Stomach (tissue), 9 donors: ENCODE data around the gene OSGEPL1. TPM values are rescaled to one million over a fixed set of nuclear protein-coding genes. Genes with fewer than 3 reads are reported as not detected.

ENCODE experiments used
- DNase-seq, 2 donors: peaks; one replicate each; pipeline versions ENCODE4 v3.0.0 to v3.0.0-alpha.2; 2013 to 2019
- H3K27ac ChIP-seq, 5 donors: fragments of 200-600 bp in 4 of 5; sonication (generic) in 4 of 5; one replicate each; pipeline ENCODE4 v1.5.1; 2013 to 2019; ENCODE audit warnings: mild to moderate bottlenecking in 1 of 5, moderate library complexity in 1 of 5
- H3K27me3 ChIP-seq, 3 donors: fragments of 200-600 bp; sonication (generic); one replicate each; pipeline ENCODE4 v1.5.1; 2017 to 2019; ENCODE audit warnings: mixed run types in 1 of 3
- H3K36me3 ChIP-seq, 4 donors: fragments of 200-600 bp; sonication (generic); 1 replicate in 3 of 4; 2 replicates in 1 of 4; pipeline ENCODE4 v1.5.1; 2016 to 2019
- H3K4me1 ChIP-seq, 4 donors: fragments of 200-600 bp; sonication (generic); one replicate each; pipeline ENCODE4 v1.5.1; 2016 to 2019
- H3K4me3 ChIP-seq, 4 donors: fragments of 200-600 bp; sonication (generic) in 3 of 4; one replicate each; pipeline ENCODE4 v1.5.1; 2016 to 2019; ENCODE audit warnings: mild to moderate bottlenecking in 1 of 4
- H3K9me3 ChIP-seq, 4 donors: fragments of 200-600 bp; sonication (generic); one replicate each; pipeline ENCODE4 v1.5.1; 2016 to 2019
- EP300 ChIP-seq: sonication (generic); formaldehyde crosslinking; IDR thresholded peaks from one replicate; pipeline ENCODE4 v1.6.1; 2017; ENCODE audit warnings: antibody characterized with exemption
- POLR2A ChIP-seq, 4 donors: fragments of 450-650 bp; IDR thresholded peaks; one replicate each; pipeline ENCODE4 v1.6.1; 2016; ENCODE audit warnings: antibody characterized with exemption in 4 of 4, control low read depth in 2 of 4, mild to moderate bottlenecking in 1 of 4, moderate library complexity in 1 of 4
- POLR2AphosphoS5 ChIP-seq, 3 donors: sonication (generic); formaldehyde crosslinking; IDR thresholded peaks; one replicate each; pipeline ENCODE4 v1.6.1; 2016; ENCODE audit warnings: antibody characterized with exemption in 3 of 3
- whole genome bisulfite sequencing, 5 donors: extraction: QIAGEN DNeasy Blood & Tissue Kit in 3 of 5; methylation state at CpG; one replicate each; pipeline versions ENCODE4 v1.1.5 to v1.1.7; 2013 to 2018; 5-methylcytosine and 5-hydroxymethylcytosine counted together
- intact Hi-C: fragments of 100-400 bp; cut with DNase I; formaldehyde crosslinking; loops from one replicate; pipeline ENCODE4 v1.15.1; 2023; ENCODE audit warnings: low total_unique reads
- polyA plus RNA-seq, 3 donors: library from polyadenylated mRNA; stranded (reverse); fragments of 200-250 nt; gene quantifications; one replicate each; pipeline ENCODE4 v1.2.3, GENCODE V29; 2013
- total RNA-seq, 5 donors: library from RNA; depleted of rRNA; stranded (reverse); fragments of >200 nt; gene quantifications; one replicate each; pipeline versions ENCODE4 v1.1.0 to v1.2.3, GENCODE V29; 2014 to 2016
- TF ChIP-seq, protein P1 (sequence below), 7 experiments: fragments of 450-650 bp in 4 of 7; fragments of 200-600 bp in 3 of 7; sonication (generic) in 3 of 7; IDR thresholded peaks; one replicate each; pipeline ENCODE4 v1.5.1; 2016 to 2019; ENCODE audit warnings: antibody characterized with exemption in 7 of 7, control low read depth in 2 of 7, mild to moderate bottlenecking in 1 of 7
- donor health status: healthy with polysubstance abuse.
- donor health status: Bipolar disorder and iron deficiency.
- donor health status: healthy.

OSGEPL1 gene
- total and polyA plus RNA-seq, 8 donors, result 1.3 to 9.0 (median 4.0) TPM; not detected in 1

DNA sequence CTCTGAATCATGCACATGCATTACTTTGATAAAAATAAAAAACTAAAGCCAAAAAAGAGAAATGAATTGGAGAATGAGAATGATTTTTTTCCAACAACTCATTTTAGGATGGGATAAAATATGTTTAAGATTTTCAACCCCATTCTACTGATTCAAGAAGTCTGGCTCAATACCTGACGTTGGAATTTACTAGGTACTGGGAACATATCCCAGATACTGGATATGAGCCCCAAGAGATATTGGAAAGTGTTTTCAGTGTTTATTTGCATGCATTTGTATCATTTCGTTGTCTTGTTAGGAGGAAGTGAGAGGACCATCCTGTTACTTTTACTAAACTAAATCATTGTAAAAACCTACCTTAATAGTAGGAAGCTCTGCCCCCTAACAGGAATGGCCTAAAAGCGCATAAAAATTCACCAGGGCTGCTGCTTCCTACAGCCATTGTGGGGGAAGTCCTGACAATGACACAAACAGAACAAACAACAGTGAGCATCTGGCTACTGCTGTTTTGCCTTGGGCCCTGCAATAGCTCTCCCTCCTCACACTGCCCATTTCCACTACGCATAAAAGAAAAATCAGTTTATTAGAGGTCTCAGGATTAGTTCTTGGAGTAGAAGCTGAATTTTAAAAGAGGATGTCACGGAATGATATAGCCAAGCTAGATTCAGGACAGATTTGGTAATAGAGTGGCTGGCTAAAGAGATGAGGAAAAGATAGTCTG, 52.9 kb downstream of the OSGEPL1 start:
- intact Hi-C loops, result no loop called here
- H3K4me3 ChIP-seq, result no peak overlapping the region
- peaks cover 0 to 34% (median 32%) of the 10 kb centered on the region in 4 donors for H3K36me3 ChIP-seq
- WGBS, 5 donors, result 88 to 93% (median 92%) methylated on average over 5 of the region's 5 CpGs
- no peaks in the 10 kb centered on the region for H3K27me3 ChIP-seq
- H3K4me1 ChIP-seq, result no peaks in the 10 kb centered on the region
- no peak overlapping the region for H3K27ac ChIP-seq
- no peaks in the 10 kb centered on the region for H3K9me3 ChIP-seq
- TF ChIP-seq, protein P1, sequence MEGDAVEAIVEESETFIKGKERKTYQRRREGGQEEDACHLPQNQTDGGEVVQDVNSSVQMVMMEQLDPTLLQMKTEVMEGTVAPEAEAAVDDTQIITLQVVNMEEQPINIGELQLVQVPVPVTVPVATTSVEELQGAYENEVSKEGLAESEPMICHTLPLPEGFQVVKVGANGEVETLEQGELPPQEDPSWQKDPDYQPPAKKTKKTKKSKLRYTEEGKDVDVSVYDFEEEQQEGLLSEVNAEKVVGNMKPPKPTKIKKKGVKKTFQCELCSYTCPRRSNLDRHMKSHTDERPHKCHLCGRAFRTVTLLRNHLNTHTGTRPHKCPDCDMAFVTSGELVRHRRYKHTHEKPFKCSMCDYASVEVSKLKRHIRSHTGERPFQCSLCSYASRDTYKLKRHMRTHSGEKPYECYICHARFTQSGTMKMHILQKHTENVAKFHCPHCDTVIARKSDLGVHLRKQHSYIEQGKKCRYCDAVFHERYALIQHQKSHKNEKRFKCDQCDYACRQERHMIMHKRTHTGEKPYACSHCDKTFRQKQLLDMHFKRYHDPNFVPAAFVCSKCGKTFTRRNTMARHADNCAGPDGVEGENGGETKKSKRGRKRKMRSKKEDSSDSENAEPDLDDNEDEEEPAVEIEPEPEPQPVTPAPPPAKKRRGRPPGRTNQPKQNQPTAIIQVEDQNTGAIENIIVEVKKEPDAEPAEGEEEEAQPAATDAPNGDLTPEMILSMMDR (IDR thresholded peaks at IDR 0.05), result no peak
- TF ChIP-seq POLR2AphosphoS5 (IDR thresholded peaks at IDR 0.05), result no peak
- no peak for TF ChIP-seq EP300
- no peak for TF ChIP-seq POLR2A (IDR thresholded peaks at IDR 0.05)
- DNase-seq, result no peak

DNA sequence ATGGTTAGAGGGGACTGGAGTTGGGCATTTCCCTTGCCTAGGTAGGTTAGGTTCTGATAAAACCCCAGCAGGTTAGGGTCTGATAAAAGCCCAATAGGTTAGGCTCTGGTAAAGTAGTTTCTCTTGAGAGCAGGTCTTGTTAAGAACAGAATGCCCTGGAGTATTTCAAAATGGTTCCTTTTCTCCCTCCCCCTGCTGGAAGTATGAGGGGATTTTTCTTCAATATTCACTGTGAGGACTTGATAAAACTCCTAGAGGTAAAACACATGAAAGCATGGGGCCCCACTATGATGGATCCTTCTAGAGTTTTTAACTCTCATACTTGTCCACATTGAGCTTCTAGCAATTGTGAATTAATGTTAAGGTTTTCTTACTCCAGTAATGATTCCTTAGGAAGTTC, 60.5 kb downstream of the OSGEPL1 start:
- Histone ChIP-seq H3K4me3 (no peak overlapping the region), H3K9me3 (no peaks in the 10 kb centered on the region), H3K36me3 (peaks cover 0 to 23% (median 19%) of the 10 kb centered on the region in 4 donors), H3K4me1 (peaks cover 0 to 7% (median 0%) of the 10 kb centered on the region in 4 donors), H3K27me3 (no peaks in the 10 kb centered on the region), H3K27ac (no peak overlapping the region)
- TF ChIP-seq POLR2AphosphoS5 (IDR thresholded peaks at IDR 0.05) (no peak), EP300 (no peak), POLR2A (IDR thresholded peaks at IDR 0.05) (no peak)
- TF ChIP-seq, protein P1 (IDR thresholded peaks at IDR 0.05), result no peak
- intact Hi-C loops, result no loop called here
- DNase-seq, result no peak

DNA sequence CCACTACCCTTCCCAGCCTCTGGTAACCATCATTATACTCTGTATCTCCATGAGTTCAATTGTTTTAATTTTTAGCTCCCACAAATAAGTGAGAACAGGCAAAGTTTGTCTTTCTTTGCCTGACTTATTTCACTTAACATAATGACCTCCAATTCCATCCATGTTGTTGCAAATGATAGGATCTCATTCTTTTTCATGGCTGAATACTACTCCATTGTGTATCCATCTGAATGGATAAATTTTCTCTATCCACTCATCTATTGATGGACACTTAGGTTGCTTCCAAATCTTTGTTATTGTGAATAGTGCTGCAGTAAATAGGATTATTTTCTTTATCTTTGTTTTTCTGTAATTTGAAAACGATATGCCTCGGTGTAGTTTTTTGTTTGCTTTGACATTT, 61.9 kb downstream of the OSGEPL1 start:
- no peaks in the 10 kb centered on the region for H3K9me3 ChIP-seq
- 38 to 46% (median 44%) methylated on average over 2 of the region's 2 CpGs for WGBS, 5 donors
- no peaks in the 10 kb centered on the region for H3K27me3 ChIP-seq
- DNase-seq, result no peak
- TF ChIP-seq EP300, result no peak
- TF ChIP-seq, protein P1 (IDR thresholded peaks at IDR 0.05), result no peak
- TF ChIP-seq POLR2AphosphoS5 (IDR thresholded peaks at IDR 0.05), result no peak
- no peak for TF ChIP-seq POLR2A (IDR thresholded peaks at IDR 0.05)
- no peak overlapping the region for H3K4me3 ChIP-seq
- H3K4me1 ChIP-seq, result peaks cover 0 to 7% (median 0%) of the 10 kb centered on the region in 4 donors
- no peak overlapping the region for H3K27ac ChIP-seq
- intact Hi-C loops, result no loop called here
- H3K36me3 ChIP-seq, result peaks cover 0 to 14% (median 11%) of the 10 kb centered on the region in 4 donors

DNA sequence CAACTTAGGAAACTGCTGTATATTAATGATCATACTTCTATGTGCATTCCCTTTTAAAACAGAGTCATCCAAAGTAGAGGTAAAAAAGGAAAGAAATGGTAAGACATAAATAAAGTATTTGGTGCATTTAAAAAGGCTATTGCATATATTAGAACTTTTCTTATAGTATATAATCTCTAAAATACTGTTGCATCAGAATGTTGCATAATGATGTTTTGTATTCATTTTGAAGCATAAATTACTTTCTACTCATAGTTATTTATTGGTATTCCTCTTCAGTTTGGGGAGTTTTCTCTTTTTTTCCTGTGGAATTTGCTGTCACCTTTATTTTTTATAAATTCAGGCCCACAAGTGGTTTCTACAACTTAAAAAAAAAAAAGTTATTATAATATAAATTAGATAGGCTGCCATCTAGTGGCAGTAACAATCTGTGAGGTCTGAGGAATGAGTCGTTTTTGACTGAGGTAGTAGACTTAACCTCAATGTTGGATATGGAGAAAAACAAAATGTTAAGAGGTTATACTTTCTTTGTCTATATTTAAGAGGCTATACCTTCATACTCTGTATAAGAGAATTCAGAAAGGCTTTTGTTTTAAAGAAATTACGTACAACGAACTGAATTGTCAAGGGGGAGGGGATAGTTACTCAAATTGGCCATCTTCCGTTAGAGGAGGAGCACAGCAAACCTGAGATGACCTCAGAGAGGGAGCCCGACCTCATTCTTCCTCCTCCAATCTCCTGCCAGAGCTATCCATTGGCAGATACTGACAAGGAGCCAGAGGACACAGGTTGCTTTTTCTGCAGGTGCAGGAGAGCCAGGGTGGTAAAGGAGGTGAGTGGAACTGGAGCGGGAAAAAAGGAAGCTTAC, 64.3 kb downstream of the OSGEPL1 start:
- H3K4me3 ChIP-seq, result no peak overlapping the region
- no peak overlapping the region for H3K27ac ChIP-seq
- 37 to 49% (median 42%) methylated on average over 6 of the region's 6 CpGs for WGBS, 5 donors
- intact Hi-C loops, result no loop called here
- peaks cover 0 to 7% (median 0%) of the 10 kb centered on the region in 4 donors for H3K4me1 ChIP-seq
- no peaks in the 10 kb centered on the region for H3K27me3 ChIP-seq
- TF ChIP-seq POLR2A (IDR thresholded peaks at IDR 0.05) (no peak), POLR2AphosphoS5 (IDR thresholded peaks at IDR 0.05) (no peak), EP300 (no peak)
- TF ChIP-seq, protein P1 (IDR thresholded peaks at IDR 0.05), result peak in 3 of 7 experiments; percentile 21 to 72 (median 31)
- DNase-seq, result peak; percentile 30 to 73
- H3K36me3 ChIP-seq, result peaks cover 0 to 11% (median 4%) of the 10 kb centered on the region in 4 donors
- no peaks in the 10 kb centered on the region for H3K9me3 ChIP-seq
